DND-41 (cell line): ENCODE data around the gene PHYHD1.

Source experiments
- ATAC-seq: fragments of 200-7000 bp; cut with Tn5 transposase; 3 replicates; pipeline ENCODE4 v1.9.1; 2021; ENCODE audit warnings: low read depth; ENCODE audit not compliant: insufficient read depth
- DNase-seq: peaks from one replicate; pipeline ENCODE4 v3.0.0-alpha.2; 2020
- H2AFZ ChIP-seq: 2 replicates; pipeline ENCODE4 v1.6.0; 2012; ENCODE audit warnings: low read depth, low read length
- H3K27ac ChIP-seq: 2 replicates; pipeline ENCODE4 v1.5.1; 2012; ENCODE audit warnings: low read length, inconsistent platforms
- H3K27me3 ChIP-seq: fragments of 200-600 bp; sonication (generic); 2 replicates; pipeline ENCODE4 v1.6.0; 2012; ENCODE audit warnings: low read length, mild to moderate bottlenecking, inconsistent platforms; ENCODE audit not compliant: insufficient read depth, poor library complexity
- H3K36me3 ChIP-seq: 2 replicates; pipeline ENCODE4 v1.5.1; 2012; ENCODE audit warnings: low read length, inconsistent platforms; ENCODE audit not compliant: insufficient read depth
- H3K4me1 ChIP-seq: 2 replicates; pipeline ENCODE4 v1.5.1; 2012; ENCODE audit warnings: mild to moderate bottlenecking, low read length; ENCODE audit not compliant: insufficient read depth
- H3K4me2 ChIP-seq: 2 replicates; pipeline ENCODE4 v1.6.0; 2012; ENCODE audit warnings: mild to moderate bottlenecking, moderate library complexity, low read length, inconsistent platforms; ENCODE audit not compliant: insufficient read depth
- H3K4me3 ChIP-seq, 2 experiments: fragments of 200-600 bp in 1 of 2; shearing (Covaris generic) in 1 of 2; 2 replicates each; pipeline ENCODE4 v1.5.1; 2012 to 2016; ENCODE audit warnings: inconsistent platforms in 2 of 2, low read length in 2 of 2, mild to moderate bottlenecking in 2 of 2, low read depth in 1 of 2, moderate library complexity in 1 of 2
- H3K79me2 ChIP-seq: 2 replicates; pipeline ENCODE4 v1.6.0; 2012; ENCODE audit warnings: low read length, inconsistent platforms; ENCODE audit not compliant: insufficient read depth
- H3K9ac ChIP-seq: 2 replicates; pipeline ENCODE4 v1.6.0; 2012; ENCODE audit warnings: low read depth, mild to moderate bottlenecking, inconsistent platforms, low read length, moderate library complexity
- H3K9me3 ChIP-seq: 2 replicates; pipeline ENCODE4 v1.5.1; 2012; ENCODE audit warnings: low read length, moderate library complexity, mild to moderate bottlenecking, inconsistent platforms; ENCODE audit not compliant: insufficient read depth, severe bottlenecking
- H4K20me1 ChIP-seq: 2 replicates; pipeline ENCODE4 v1.6.0; 2012; ENCODE audit warnings: low read length; ENCODE audit not compliant: insufficient read depth
- EZH2 ChIP-seq: IDR thresholded peaks from 3 replicates; pipeline ENCODE4 v1.6.1; 2012; ENCODE audit warnings: borderline replicate concordance, low read depth, mild to moderate bottlenecking, moderate library complexity, low read length, inconsistent platforms; ENCODE audit not compliant: severe bottlenecking
- TF ChIP-seq, protein P1 (sequence below): IDR thresholded peaks from 2 replicates; pipeline ENCODE4 v1.5.1; 2012; ENCODE audit warnings: borderline replicate concordance, low read length, moderate library complexity, mild to moderate bottlenecking; ENCODE audit not compliant: poor library complexity, severe bottlenecking; ENCODE audit errors: extremely low read depth

PHYHD1 gene

DNA sequence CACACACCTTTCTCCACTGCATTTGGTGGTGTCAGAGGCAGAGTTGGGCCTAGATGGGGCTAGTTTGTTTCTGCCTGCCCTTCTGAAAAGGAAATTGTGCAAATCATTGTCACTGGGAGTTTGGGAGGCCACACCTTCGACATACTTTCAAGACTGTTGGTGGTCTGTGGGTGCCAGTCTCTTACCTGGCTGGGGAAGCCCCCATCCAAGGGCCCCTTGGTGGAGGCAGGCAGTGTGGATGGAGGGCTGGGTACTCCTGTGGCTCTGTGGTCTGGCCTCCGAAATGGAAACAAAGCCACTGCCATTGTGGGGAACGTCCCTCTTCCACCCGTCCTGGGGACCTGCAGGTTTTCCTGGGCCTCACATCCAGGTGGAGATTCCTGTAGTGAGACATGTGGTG is 10.9 kb upstream of the PHYHD1 start:
- no peaks in the 10 kb centered on the region for H3K27me3 ChIP-seq
- H3K4me2 ChIP-seq: no peak overlapping the region
- no peaks in the 10 kb centered on the region for H3K9me3 ChIP-seq
- H2AFZ ChIP-seq: no peak overlapping the region
- H3K27ac ChIP-seq: no peak overlapping the region
- TF ChIP-seq, protein P1, sequence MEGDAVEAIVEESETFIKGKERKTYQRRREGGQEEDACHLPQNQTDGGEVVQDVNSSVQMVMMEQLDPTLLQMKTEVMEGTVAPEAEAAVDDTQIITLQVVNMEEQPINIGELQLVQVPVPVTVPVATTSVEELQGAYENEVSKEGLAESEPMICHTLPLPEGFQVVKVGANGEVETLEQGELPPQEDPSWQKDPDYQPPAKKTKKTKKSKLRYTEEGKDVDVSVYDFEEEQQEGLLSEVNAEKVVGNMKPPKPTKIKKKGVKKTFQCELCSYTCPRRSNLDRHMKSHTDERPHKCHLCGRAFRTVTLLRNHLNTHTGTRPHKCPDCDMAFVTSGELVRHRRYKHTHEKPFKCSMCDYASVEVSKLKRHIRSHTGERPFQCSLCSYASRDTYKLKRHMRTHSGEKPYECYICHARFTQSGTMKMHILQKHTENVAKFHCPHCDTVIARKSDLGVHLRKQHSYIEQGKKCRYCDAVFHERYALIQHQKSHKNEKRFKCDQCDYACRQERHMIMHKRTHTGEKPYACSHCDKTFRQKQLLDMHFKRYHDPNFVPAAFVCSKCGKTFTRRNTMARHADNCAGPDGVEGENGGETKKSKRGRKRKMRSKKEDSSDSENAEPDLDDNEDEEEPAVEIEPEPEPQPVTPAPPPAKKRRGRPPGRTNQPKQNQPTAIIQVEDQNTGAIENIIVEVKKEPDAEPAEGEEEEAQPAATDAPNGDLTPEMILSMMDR: no peak
- no peak for TF ChIP-seq EZH2
- peaks cover 64% of the 10 kb centered on the region for H3K36me3 ChIP-seq
- H3K9ac ChIP-seq: no peak overlapping the region
- no peak for DNase-seq
- no peak for ATAC-seq
- H3K4me3 ChIP-seq: no peak overlapping the region
- no peaks in the 10 kb centered on the region for H3K4me1 ChIP-seq
- H3K79me2 ChIP-seq: peaks cover 2% of the 10 kb centered on the region; the same call in 1 of the 2 replicates
- H4K20me1 ChIP-seq: peaks cover 9% of the 10 kb centered on the region

DNA sequence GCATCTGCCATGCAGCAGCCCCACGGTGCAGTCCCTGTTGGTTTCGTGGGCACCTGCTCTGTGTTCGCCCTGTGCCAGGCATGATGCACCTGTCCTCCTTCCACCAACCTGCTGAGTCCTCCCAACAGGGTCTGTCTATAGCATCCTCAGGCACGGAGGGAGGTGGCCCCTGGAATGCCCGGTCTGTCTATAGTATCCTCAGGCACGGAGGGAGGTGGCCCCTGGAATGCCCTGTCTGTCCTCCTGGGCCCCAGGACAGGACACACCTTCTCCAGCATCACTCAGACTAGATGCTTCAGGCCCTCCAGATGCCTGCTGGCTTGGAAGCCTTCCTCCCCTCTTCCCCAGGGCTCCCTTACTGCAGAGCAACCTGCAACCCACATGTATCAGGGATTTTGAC is 9.9 kb upstream of the PHYHD1 start:
- H3K27ac ChIP-seq: no peak overlapping the region
- H3K9ac ChIP-seq: no peak overlapping the region
- no peaks in the 10 kb centered on the region for H3K9me3 ChIP-seq
- H3K36me3 ChIP-seq: peaks cover 69% of the 10 kb centered on the region
- ATAC-seq: no peak
- peaks cover 9% of the 10 kb centered on the region; the same call in 1 of the 2 replicates for H4K20me1 ChIP-seq
- no peaks in the 10 kb centered on the region for H3K4me1 ChIP-seq
- no peaks in the 10 kb centered on the region for H3K27me3 ChIP-seq
- H3K4me2 ChIP-seq: no peak overlapping the region
- H2AFZ ChIP-seq: no peak overlapping the region
- H3K4me3 ChIP-seq: no peak overlapping the region
- TF ChIP-seq, protein P1: no peak
- TF ChIP-seq EZH2: no peak
- DNase-seq: no peak
- peaks cover 2% of the 10 kb centered on the region; the same call in 1 of the 2 replicates for H3K79me2 ChIP-seq

DNA sequence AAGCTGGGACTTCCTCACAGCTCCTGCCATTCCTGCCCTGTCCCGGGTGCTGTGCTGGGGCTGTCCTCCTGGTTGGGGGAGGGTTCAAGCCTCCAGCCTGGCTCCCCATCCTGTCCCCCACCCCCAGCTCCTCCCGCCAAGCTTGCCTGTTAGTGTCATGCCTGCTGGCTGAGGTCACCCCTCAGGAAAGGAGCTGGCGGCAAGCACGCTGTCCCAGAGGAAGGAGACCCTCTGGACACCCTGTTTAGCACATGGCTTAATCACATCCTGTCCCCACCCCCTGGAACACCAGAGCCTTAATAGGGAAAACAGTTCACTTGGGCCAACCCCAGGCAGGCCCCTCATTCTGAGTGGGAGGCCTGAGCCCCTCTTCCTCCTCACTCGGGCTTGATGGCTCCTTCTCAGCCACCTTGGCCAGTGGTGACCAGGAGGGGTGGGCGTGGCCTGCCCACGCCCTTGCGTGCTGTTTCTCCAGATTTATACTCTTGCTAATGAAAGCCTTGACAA is 9.2 kb upstream of the PHYHD1 start:
- Histone ChIP-seq H3K9ac (no peak overlapping the region), H2AFZ (no peak overlapping the region), H3K36me3 (peaks cover 73% of the 10 kb centered on the region), H4K20me1 (peaks cover 9% of the 10 kb centered on the region; the same call in 1 of the 2 replicates), H3K4me2 (no peak overlapping the region), H3K9me3 (no peaks in the 10 kb centered on the region), H3K27me3 (no peaks in the 10 kb centered on the region), H3K4me3 (no peak overlapping the region), H3K4me1 (no peaks in the 10 kb centered on the region), H3K27ac (no peak overlapping the region), H3K79me2 (peaks cover 2% of the 10 kb centered on the region; the same call in 1 of the 2 replicates)
- DNase-seq: no peak
- ATAC-seq: no peak
- TF ChIP-seq, protein P1: no peak
- TF ChIP-seq EZH2: no peak
